ENCODE measurements around the gene KIFAP3.

The KIFAP3 gene

GRCh38 chr1:169951108-169951507 lies 123.4 kb downstream of the KIFAP3 start:
- Histone ChIP-seq H3K4me1 (no peaks in the 10 kb centered on the region), H3K27me3 (ENCODE audit: control insufficient read depth, insufficient read depth, low read length) (no peaks in the 10 kb centered on the region), H2AFZ (no peak overlapping the region), H3K4me3 (ENCODE audit: low read depth, low read length) (no peak overlapping the region), H3K9ac (no peak overlapping the region), H3K4me2 (ENCODE audit: low read length) (no peak overlapping the region), H3K27ac (no peak overlapping the region), H3K36me3 (ENCODE audit: control insufficient read depth, insufficient read depth, low read length) (no peaks in the 10 kb centered on the region), H3K79me2 (no peaks in the 10 kb centered on the region), H3K9me3 (ENCODE audit: control insufficient read depth, low read length) (no peaks in the 10 kb centered on the region)
- no peak for TF ChIP-seq CTCF (IDR thresholded peaks at IDR 0.05)

GRCh38 chr1:169949139-169949538 lies 125.4 kb downstream of the KIFAP3 start:
- no peaks in the 10 kb centered on the region for H3K27me3 ChIP-seq (ENCODE audit: control insufficient read depth, insufficient read depth, low read length)
- H3K9me3 ChIP-seq (ENCODE audit: control insufficient read depth, low read length) = no peaks in the 10 kb centered on the region
- no peaks in the 10 kb centered on the region for H3K79me2 ChIP-seq
- H3K4me2 ChIP-seq (ENCODE audit: low read length) = no peak overlapping the region
- no peak overlapping the region for H3K9ac ChIP-seq
- no peak for TF ChIP-seq CTCF (IDR thresholded peaks at IDR 0.05)
- no peak overlapping the region for H2AFZ ChIP-seq
- no peaks in the 10 kb centered on the region for H3K36me3 ChIP-seq (ENCODE audit: control insufficient read depth, insufficient read depth, low read length)
- H3K4me3 ChIP-seq (ENCODE audit: low read depth, low read length) = no peak overlapping the region
- no peak overlapping the region for H3K27ac ChIP-seq
- H3K4me1 ChIP-seq = no peaks in the 10 kb centered on the region

- Histone ChIP-seq H3K79me2 (no peaks in the 10 kb centered on the region), H3K27me3 (ENCODE audit: control insufficient read depth, insufficient read depth, low read length) (no peaks in the 10 kb centered on the region), H3K9me3 (ENCODE audit: control insufficient read depth, low read length) (no peaks in the 10 kb centered on the region), H3K27ac (no peak overlapping the region), H3K9ac (no peak overlapping the region), H3K4me2 (ENCODE audit: low read length) (no peak overlapping the region), H3K4me1 (no peaks in the 10 kb centered on the region), H3K36me3 (ENCODE audit: control insufficient read depth, insufficient read depth, low read length) (no peaks in the 10 kb centered on the region), H2AFZ (no peak overlapping the region), H3K4me3 (ENCODE audit: low read depth, low read length) (no peak overlapping the region)
- TF ChIP-seq CTCF (IDR thresholded peaks at IDR 0.05) = no peak
Measured at GRCh38 chr1:169946206-169946605, 128.3 kb downstream of the KIFAP3 start.

GRCh38 chr1:169945181-169945580 lies 129.3 kb downstream of the KIFAP3 start:
- H3K9me3 ChIP-seq (ENCODE audit: control insufficient read depth, low read length) = no peaks in the 10 kb centered on the region
- no peak for TF ChIP-seq CTCF (IDR thresholded peaks at IDR 0.05)

GRCh38 chr1:169944621-169945020 lies 129.9 kb downstream of the KIFAP3 start:
- TF ChIP-seq CTCF (IDR thresholded peaks at IDR 0.05) = no peak
- no peaks in the 10 kb centered on the region for H3K36me3 ChIP-seq (ENCODE audit: control insufficient read depth, insufficient read depth, low read length)
- no peaks in the 10 kb centered on the region for H3K4me1 ChIP-seq
- H3K4me2 ChIP-seq (ENCODE audit: low read length) = no peak overlapping the region
- H3K9ac ChIP-seq = no peak overlapping the region
- H2AFZ ChIP-seq = no peak overlapping the region
- H3K9me3 ChIP-seq (ENCODE audit: control insufficient read depth, low read length) = no peaks in the 10 kb centered on the region
- no peak overlapping the region for H3K27ac ChIP-seq
- no peaks in the 10 kb centered on the region for H3K27me3 ChIP-seq (ENCODE audit: control insufficient read depth, insufficient read depth, low read length)
- no peak overlapping the region for H3K4me3 ChIP-seq (ENCODE audit: low read depth, low read length)
- H3K79me2 ChIP-seq = no peaks in the 10 kb centered on the region

More at GRCh38 chr1:169945181-169945580, 129.3 kb downstream of the KIFAP3 start:
- Histone ChIP-seq H3K4me1 (no peaks in the 10 kb centered on the region), H3K4me2 (ENCODE audit: low read length) (no peak overlapping the region), H3K27ac (no peak overlapping the region), H3K36me3 (ENCODE audit: control insufficient read depth, insufficient read depth, low read length) (no peaks in the 10 kb centered on the region), H3K4me3 (ENCODE audit: low read depth, low read length) (no peak overlapping the region), H3K27me3 (ENCODE audit: control insufficient read depth, insufficient read depth, low read length) (no peaks in the 10 kb centered on the region), H3K9ac (no peak overlapping the region), H2AFZ (no peak overlapping the region), H3K79me2 (no peaks in the 10 kb centered on the region)

Measured in parathyroid adenoma (tissue), 2 donors.